Hindlimb muscle (tissue), 1 donor: ENCODE measurements around the gene APLN. TPM values are rescaled to one million over a fixed set of nuclear protein-coding genes. Genes with fewer than 3 reads are reported as not detected.

Source experiments
- DNase-seq: peaks from one replicate; pipeline ENCODE4 v3.0.0-alpha.2; 2013
- polyA plus RNA-seq: library from polyadenylated mRNA; unstranded; fragments of 120-200 nt; gene quantifications from one replicate; pipeline ENCODE4 v1.2.1, GENCODE V29; 2013; ENCODE audit not compliant: insufficient read length

Gene APLN
- 15.7 TPM for polyA plus RNA-seq

- peak; percentile 42 for DNase-seq
These were observed at the start of gene APLN for GRCh38 chrX:129654652-129655546. TSS of gene APLN (minus strand) at chrX:129654956. CDS start at chrX:129654630, 326 bp downstream.

GRCh38 chrX:129704491-129704890 lies 49.7 kb upstream of the APLN start:
- no peak for DNase-seq

- peak; percentile 84 for DNase-seq
These were observed 46.9 kb upstream of the APLN start for GRCh38 chrX:129701624-129702069.

GRCh38 chrX:129700536-129700935 lies 45.8 kb upstream of the APLN start:
- no peak for DNase-seq

- no peak for DNase-seq
These were observed 43.4 kb upstream of the APLN start for GRCh38 chrX:129698150-129698549.

- no peak for DNase-seq
These were observed 42.6 kb upstream of the APLN start for GRCh38 chrX:129697204-129697829.

GRCh38 chrX:129696463-129697155 lies 41.9 kb upstream of the APLN start:
- DNase-seq, result no peak

- no peak for DNase-seq
These were observed 41.2 kb upstream of the APLN start for GRCh38 chrX:129695937-129696336.

GRCh38 chrX:129695535-129695934 lies 40.8 kb upstream of the APLN start:
- no peak for DNase-seq

GRCh38 chrX:129694805-129695204 lies 40.0 kb upstream of the APLN start:
- no peak for DNase-seq

GRCh38 chrX:129693354-129693753 lies 38.6 kb upstream of the APLN start:
- no peak for DNase-seq

GRCh38 chrX:129690435-129690834 lies 35.7 kb upstream of the APLN start:
- peak; percentile 17 for DNase-seq

GRCh38 chrX:129689796-129690195 lies 35.0 kb upstream of the APLN start:
- no peak for DNase-seq

GRCh38 chrX:129688097-129688496 lies 33.3 kb upstream of the APLN start:
- DNase-seq, result no peak

GRCh38 chrX:129686422-129686948 lies 31.7 kb upstream of the APLN start:
- peak; percentile 32 for DNase-seq

GRCh38 chrX:129682979-129683378 lies 28.2 kb upstream of the APLN start:
- DNase-seq, result no peak

GRCh38 chrX:129679901-129680300 lies 25.1 kb upstream of the APLN start:
- DNase-seq, result no peak

- DNase-seq, result no peak
These were observed 23.9 kb upstream of the APLN start for GRCh38 chrX:129678614-129679195.

- DNase-seq, result no peak
These were observed 12.7 kb upstream of the APLN start for GRCh38 chrX:129667412-129667811.

GRCh38 chrX:129665916-129666644 lies 11.3 kb upstream of the APLN start:
- no peak for DNase-seq

GRCh38 chrX:129663171-129663570 lies 8.4 kb upstream of the APLN start:
- no peak for DNase-seq

- DNase-seq, result no peak
These were observed 6.6 kb upstream of the APLN start for GRCh38 chrX:129661369-129661768.
